GM18526 (cell line): ENCODE measurements around the gene PCDH15.

Experiments
- POLR2A ChIP-seq: IDR thresholded peaks from 3 replicates; pipeline ENCODE4 v1.6.1; 2011; ENCODE audit not compliant: insufficient read length; ENCODE audit errors: extremely low read depth

Gene PCDH15

GRCh38 chr10:54402576-54402975 is 398.5 kb downstream of the PCDH15 start:
- no peak for TF ChIP-seq POLR2A

- no peak for TF ChIP-seq POLR2A
Observed at GRCh38 chr10:54396031-54396430, 405.0 kb downstream of the PCDH15 start.

GRCh38 chr10:54372179-54372578 is 428.9 kb downstream of the PCDH15 start:
- no peak for TF ChIP-seq POLR2A

- TF ChIP-seq POLR2A, result no peak
Observed at GRCh38 chr10:54368984-54369383, 432.0 kb downstream of the PCDH15 start.

- TF ChIP-seq POLR2A, result no peak
Observed at GRCh38 chr10:54363390-54363789, 437.6 kb downstream of the PCDH15 start.

GRCh38 chr10:54342058-54342457 is 459.0 kb downstream of the PCDH15 start:
- no peak for TF ChIP-seq POLR2A

- no peak for TF ChIP-seq POLR2A
Observed at GRCh38 chr10:54335296-54335695, 465.7 kb downstream of the PCDH15 start.

GRCh38 chr10:54319341-54319740 is 481.7 kb downstream of the PCDH15 start:
- no peak for TF ChIP-seq POLR2A

- TF ChIP-seq POLR2A, result no peak
Observed at GRCh38 chr10:54318470-54318869, 482.6 kb downstream of the PCDH15 start.

GRCh38 chr10:54314430-54314829 is 486.6 kb downstream of the PCDH15 start:
- no peak for TF ChIP-seq POLR2A

- TF ChIP-seq POLR2A, result no peak
Observed at GRCh38 chr10:54284526-54285193, 516.4 kb downstream of the PCDH15 start.

- no peak for TF ChIP-seq POLR2A
Observed at GRCh38 chr10:54282012-54282411, 519.0 kb downstream of the PCDH15 start.

- no peak for TF ChIP-seq POLR2A
Observed at GRCh38 chr10:54266395-54266794, 534.6 kb downstream of the PCDH15 start.

- no peak for TF ChIP-seq POLR2A
Observed at GRCh38 chr10:54262726-54263125, 538.3 kb downstream of the PCDH15 start.

GRCh38 chr10:54259104-54259503 is 541.9 kb downstream of the PCDH15 start:
- TF ChIP-seq POLR2A, result no peak

- TF ChIP-seq POLR2A, result no peak
Observed at GRCh38 chr10:54234832-54235231, 566.2 kb downstream of the PCDH15 start.

- no peak for TF ChIP-seq POLR2A
Observed at GRCh38 chr10:54203401-54203800, 597.6 kb downstream of the PCDH15 start.
